Adipocyte (in vitro differentiated cells): ENCODE data around the gene TRPM4.

ENCODE experiments used
- DNase-seq: peaks from one replicate; pipeline ENCODE4 v3.0.0-alpha.2; 2015; ENCODE audit warnings: low read depth
- H3K27me3 ChIP-seq: replicated peaks from 2 replicates; pipeline ENCODE4 v1.7.0; 2013; ENCODE audit warnings: mild to moderate bottlenecking, low read length, moderate library complexity; ENCODE audit not compliant: control insufficient read depth, insufficient read depth
- H3K36me3 ChIP-seq: 2 replicates; pipeline ENCODE4 v1.7.0; 2013; ENCODE audit warnings: low read length, mild to moderate bottlenecking, moderate library complexity; ENCODE audit not compliant: control insufficient read depth, insufficient read depth, severe bottlenecking
- H3K4me1 ChIP-seq: 2 replicates; pipeline ENCODE4 v1.7.0; 2013; ENCODE audit warnings: mild to moderate bottlenecking, low read length, moderate library complexity; ENCODE audit not compliant: control insufficient read depth, insufficient read depth
- H3K4me3 ChIP-seq: 2 replicates; pipeline ENCODE4 v1.7.0; 2013; ENCODE audit warnings: mild to moderate bottlenecking, low read length, moderate library complexity
- H3K9ac ChIP-seq: 2 replicates; pipeline ENCODE4 v1.7.0; 2013; ENCODE audit warnings: mild to moderate bottlenecking, low read length, moderate library complexity
- H3K9me3 ChIP-seq: 2 replicates; pipeline ENCODE4 v1.7.0; 2013; ENCODE audit warnings: mild to moderate bottlenecking, low read length, moderate library complexity; ENCODE audit not compliant: control insufficient read depth

Gene TRPM4

DNA sequence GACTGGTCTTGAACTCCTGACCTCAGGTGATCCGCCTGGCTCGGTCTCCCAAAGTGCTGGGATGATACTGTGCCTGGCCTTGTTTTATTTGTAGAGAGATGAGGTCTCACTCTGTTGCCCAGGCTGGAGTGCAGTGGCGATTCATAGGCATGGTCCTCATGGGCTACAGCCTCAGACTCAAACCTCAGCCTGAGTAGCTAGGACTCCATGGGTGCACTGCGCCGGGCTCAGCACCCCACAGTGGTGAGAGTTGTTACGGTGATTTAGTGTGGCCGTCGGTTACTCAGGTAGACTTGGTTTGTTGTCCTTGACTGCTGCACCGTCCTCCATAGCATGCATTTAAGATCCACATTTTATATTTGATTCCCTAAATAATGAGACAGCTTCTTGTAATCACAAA lies 86.7 kb downstream of the TRPM4 start:
- Histone ChIP-seq H3K36me3 (no peaks in the 10 kb centered on the region), H3K4me3 (no peak overlapping the region), H3K9ac (no peak overlapping the region), H3K27me3 (no peaks in the 10 kb centered on the region), H3K4me1 (no peaks in the 10 kb centered on the region), H3K9me3 (no peaks in the 10 kb centered on the region)
- no peak for DNase-seq

DNA sequence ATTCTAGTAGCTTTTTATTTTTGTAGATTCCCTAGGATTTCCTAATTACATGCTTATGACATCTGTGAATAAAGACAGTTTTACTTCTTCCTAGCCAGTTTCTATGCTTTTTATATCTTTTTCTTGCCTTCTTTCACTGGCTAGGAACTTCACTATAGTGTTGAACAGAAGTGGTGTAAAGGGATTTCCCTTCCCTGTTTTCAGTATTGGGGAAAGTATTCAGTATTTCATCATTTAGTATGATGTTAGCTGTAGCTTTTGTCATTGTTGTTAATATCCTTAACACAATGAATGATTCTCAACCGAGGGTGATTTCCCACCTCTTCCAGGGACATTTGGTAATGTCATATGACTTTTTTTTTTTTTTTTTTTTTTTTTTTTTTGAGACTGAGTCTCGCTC lies 90.1 kb downstream of the TRPM4 start:
- H3K36me3 ChIP-seq = no peaks in the 10 kb centered on the region
- DNase-seq = no peak

DNA sequence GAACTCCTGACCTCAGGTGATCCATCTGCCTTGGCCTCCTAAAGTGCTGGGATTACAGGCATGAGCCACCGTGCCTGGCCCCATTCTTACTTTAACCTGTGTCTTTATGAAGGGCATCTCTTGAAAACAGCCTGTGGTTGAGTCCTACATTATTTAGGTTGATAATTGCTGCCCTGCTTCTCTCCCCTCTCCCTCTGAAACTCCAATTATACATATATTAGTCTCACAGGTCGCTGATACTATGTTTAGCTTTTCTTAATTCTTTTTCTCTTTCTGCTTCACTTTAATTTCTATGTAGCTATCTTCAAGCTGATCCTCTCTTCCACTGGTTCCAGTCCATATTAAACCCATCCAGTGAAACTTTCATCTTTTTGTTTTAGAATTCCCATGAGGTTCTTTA lies 92.3 kb downstream of the TRPM4 start:
- Histone ChIP-seq H3K4me3 (no peak overlapping the region), H3K27me3 (no peaks in the 10 kb centered on the region), H3K4me1 (no peaks in the 10 kb centered on the region), H3K9ac (no peak overlapping the region), H3K9me3 (no peaks in the 10 kb centered on the region), H3K36me3 (no peaks in the 10 kb centered on the region)
- DNase-seq = no peak

More for the DNA sequence above, 90.1 kb downstream of the TRPM4 start:
- Histone ChIP-seq H3K27me3 (no peaks in the 10 kb centered on the region), H3K4me3 (no peak overlapping the region), H3K4me1 (no peaks in the 10 kb centered on the region), H3K9ac (no peak overlapping the region), H3K9me3 (no peaks in the 10 kb centered on the region)

DNA sequence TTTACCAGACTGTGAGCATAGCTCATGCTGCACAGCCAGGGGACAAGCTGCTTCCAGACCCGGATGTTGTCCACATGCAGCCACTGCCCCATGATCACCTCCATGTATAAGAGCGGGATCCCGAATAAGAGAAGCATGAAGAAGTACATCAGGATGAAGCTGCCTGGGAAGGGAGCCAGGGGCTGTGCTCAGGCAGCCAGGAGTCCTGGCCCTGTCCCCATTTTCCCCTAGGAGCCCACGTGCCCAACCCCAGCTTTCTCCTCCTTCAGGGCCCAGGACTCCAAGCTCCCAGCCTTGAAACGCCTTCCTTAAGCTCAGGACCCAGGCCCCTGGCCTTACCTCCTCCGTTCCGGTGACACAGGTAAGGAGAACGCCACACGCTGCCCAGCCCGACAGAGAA lies 98.1 kb downstream of the TRPM4 start:
- Histone ChIP-seq H3K9me3 (peaks cover 16% of the 10 kb centered on the region), H3K36me3 (no peaks in the 10 kb centered on the region), H3K9ac (no peak overlapping the region), H3K4me1 (no peaks in the 10 kb centered on the region), H3K27me3 (no peaks in the 10 kb centered on the region), H3K4me3 (no peak overlapping the region)
- no peak for DNase-seq

DNA sequence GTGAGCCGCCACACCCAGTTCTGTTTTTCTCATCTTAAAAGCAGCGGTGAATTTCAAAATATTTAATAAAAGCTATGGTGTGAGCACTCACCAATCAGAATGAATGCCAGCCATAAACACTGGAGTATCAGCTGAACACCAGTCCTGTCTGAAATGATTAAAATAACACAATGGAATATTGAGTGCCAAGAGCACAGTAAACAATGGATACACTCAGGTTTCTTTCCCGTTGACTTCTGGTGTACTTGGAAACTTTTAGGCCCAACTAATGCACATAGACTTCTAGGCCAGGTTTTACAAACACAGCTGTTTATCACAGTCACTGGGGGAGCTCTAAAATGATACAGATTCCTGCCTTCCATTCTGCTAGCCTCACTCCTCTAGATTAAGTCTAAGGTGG lies 99.1 kb downstream of the TRPM4 start:
- Histone ChIP-seq H3K36me3 (no peaks in the 10 kb centered on the region), H3K4me3 (no peak overlapping the region), H3K9ac (no peak overlapping the region), H3K4me1 (no peaks in the 10 kb centered on the region), H3K27me3 (no peaks in the 10 kb centered on the region), H3K9me3 (peaks cover 16% of the 10 kb centered on the region)
- DNase-seq = no peak
